SU-DHL-6 (cell line): ENCODE data around the gene TMC6.

Experiments used
- EZH2phosphoT487 ChIP-seq: fragments of 200-600 bp; sonication (generic), shearing (Covaris generic); conservative IDR thresholded peaks from 2 replicates; pipeline ENCODE4 v1.6.1; 2018; ENCODE audit warnings: mild to moderate bottlenecking, antibody characterized with exemption, low read length, moderate library complexity, mixed read lengths
- TF ChIP-seq, protein P1 (sequence below): fragments of 200-600 bp; sonication (generic); IDR thresholded peaks from one replicate; pipeline ENCODE4 v1.5.1; 2017; ENCODE audit warnings: antibody characterized with exemption, mild to moderate bottlenecking, low read length, moderate library complexity; ENCODE audit not compliant: insufficient read depth, poor library complexity, severe bottlenecking

DNA sequence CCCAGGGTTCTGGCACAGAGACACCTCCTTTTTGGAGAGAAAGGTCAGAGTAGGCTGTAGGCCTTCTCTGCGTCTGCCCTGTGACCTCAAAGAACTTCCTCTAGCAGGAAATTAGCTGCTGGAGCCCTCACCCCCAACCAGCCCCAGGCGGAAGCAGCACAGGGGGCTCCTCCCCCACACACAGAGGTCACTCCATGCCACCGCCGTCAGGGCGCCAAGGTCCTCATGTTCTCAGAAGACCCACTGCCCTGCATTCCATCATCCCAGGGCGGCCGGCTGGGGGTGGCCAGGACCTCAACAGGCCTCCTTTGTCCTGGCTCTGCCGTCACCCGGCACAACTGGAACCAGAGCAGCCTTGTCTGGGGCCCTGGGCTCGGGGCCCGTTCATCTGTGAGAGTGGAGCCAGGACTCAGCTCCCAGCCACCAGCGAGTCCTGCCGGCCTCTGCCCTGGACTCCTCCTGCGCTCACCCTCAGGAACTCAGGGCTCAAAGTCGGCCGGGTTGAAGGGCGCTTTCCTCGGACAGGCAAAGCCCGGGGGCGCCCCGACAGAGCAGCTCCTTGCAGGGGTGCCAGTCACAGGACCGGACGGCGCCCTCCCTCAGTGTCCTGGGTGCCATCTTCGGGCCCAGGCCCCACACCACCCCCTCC lies 1.2 kb downstream of the TMC6 start:
- TF ChIP-seq, protein P1, sequence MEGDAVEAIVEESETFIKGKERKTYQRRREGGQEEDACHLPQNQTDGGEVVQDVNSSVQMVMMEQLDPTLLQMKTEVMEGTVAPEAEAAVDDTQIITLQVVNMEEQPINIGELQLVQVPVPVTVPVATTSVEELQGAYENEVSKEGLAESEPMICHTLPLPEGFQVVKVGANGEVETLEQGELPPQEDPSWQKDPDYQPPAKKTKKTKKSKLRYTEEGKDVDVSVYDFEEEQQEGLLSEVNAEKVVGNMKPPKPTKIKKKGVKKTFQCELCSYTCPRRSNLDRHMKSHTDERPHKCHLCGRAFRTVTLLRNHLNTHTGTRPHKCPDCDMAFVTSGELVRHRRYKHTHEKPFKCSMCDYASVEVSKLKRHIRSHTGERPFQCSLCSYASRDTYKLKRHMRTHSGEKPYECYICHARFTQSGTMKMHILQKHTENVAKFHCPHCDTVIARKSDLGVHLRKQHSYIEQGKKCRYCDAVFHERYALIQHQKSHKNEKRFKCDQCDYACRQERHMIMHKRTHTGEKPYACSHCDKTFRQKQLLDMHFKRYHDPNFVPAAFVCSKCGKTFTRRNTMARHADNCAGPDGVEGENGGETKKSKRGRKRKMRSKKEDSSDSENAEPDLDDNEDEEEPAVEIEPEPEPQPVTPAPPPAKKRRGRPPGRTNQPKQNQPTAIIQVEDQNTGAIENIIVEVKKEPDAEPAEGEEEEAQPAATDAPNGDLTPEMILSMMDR: no peak
- no peak for TF ChIP-seq EZH2phosphoT487
